ENCODE data around the gene NUDT16L1.
"Not testable (repeated sequence)": the region's sequence is repeated elsewhere in the genome, so short reads cannot be mapped to it uniquely, and the experiment has no call there.

The NUDT16L1 gene

GRCh38 chr16:4726616-4727015 is 33.3 kb downstream of the NUDT16L1 start:
- DNase-seq, result no peak

GRCh38 chr16:4728676-4729075 is 35.3 kb downstream of the NUDT16L1 start:
- DNase-seq, result no peak

- DNase-seq, result no peak
These were observed 36.5 kb downstream of the NUDT16L1 start for GRCh38 chr16:4729876-4730275.

- no peak for DNase-seq
These were observed 39.9 kb downstream of the NUDT16L1 start for GRCh38 chr16:4733211-4733742.

- DNase-seq, result no peak
These were observed 40.3 kb downstream of the NUDT16L1 start for GRCh38 chr16:4733747-4734062.

GRCh38 chr16:4734063-4734729 is 40.8 kb downstream of the NUDT16L1 start, which contains the start of the genes ANKS3 and DNAAF8:
ANKS3 (minus strand) TSS chr16:4734271; CDS start chr16:4730149, 4,122 bp downstream.
DNAAF8 (plus strand) TSS chr16:4734537; CDS start chr16:4736515, 1,978 bp downstream.
- peak; percentile 88 for DNase-seq

- no peak for DNase-seq
These were observed 41.6 kb downstream of the NUDT16L1 start for GRCh38 chr16:4734730-4735535.

GRCh38 chr16:4736546-4736945 is 43.2 kb downstream of the NUDT16L1 start:
- DNase-seq, result no peak

GRCh38 chr16:4737545-4737944 is 44.2 kb downstream of the NUDT16L1 start:
- DNase-seq, result no peak

GRCh38 chr16:4738370-4738769 is 45.0 kb downstream of the NUDT16L1 start:
- not testable (repeated sequence) for DNase-seq

GRCh38 chr16:4743226-4743878 is 50.0 kb downstream of the NUDT16L1 start:
- no peak for DNase-seq

- no peak for DNase-seq
These were observed 51.4 kb downstream of the NUDT16L1 start for GRCh38 chr16:4744555-4745273.

- DNase-seq, result no peak
These were observed 51.9 kb downstream of the NUDT16L1 start for GRCh38 chr16:4745274-4745569.

All from SHP77 treated with DMSO at 0.1 percent for 48 hours (cell line).